Testis (tissue), 3 donors: ENCODE measurements around the gene FAXC. TPM values are rescaled to one million over a fixed set of nuclear protein-coding genes. Genes with fewer than 3 reads are reported as not detected.

Experiments
- DNase-seq: peaks from one replicate; pipeline ENCODE4 v3.0.0-alpha.2; 2019
- H3K27ac ChIP-seq, 2 donors: fragments of 200-600 bp; sonication (generic); one replicate each; pipeline ENCODE4 v1.5.1; 2019
- H3K27me3 ChIP-seq: fragments of 200-600 bp; sonication (generic); one replicate; pipeline ENCODE4 v1.5.1; 2019
- H3K36me3 ChIP-seq: fragments of 200-600 bp; sonication (generic); one replicate; pipeline ENCODE4 v1.5.1; 2017; ENCODE audit warnings: low read depth; ENCODE audit errors: missing control alignments
- H3K4me1 ChIP-seq: fragments of 200-600 bp; sonication (generic); one replicate; pipeline ENCODE4 v1.5.1; 2019
- H3K4me3 ChIP-seq, 2 donors: fragments of 200-600 bp; sonication (generic); one replicate each; pipeline ENCODE4 v1.5.1; 2017 to 2019
- H3K9me3 ChIP-seq: fragments of 200-600 bp; sonication (generic); one replicate; pipeline ENCODE4 v1.5.1; 2017
- CTCF ChIP-seq, 3 experiments: fragments of 450-650 bp in 2 of 3; fragments of 200-600 bp in 1 of 3; sonication (generic) in 1 of 3; IDR thresholded peaks; one replicate each; pipeline ENCODE4 v1.5.1; 2016 to 2019; ENCODE audit warnings: antibody characterized with exemption in 3 of 3, mild to moderate bottlenecking in 2 of 3, moderate library complexity in 1 of 3
- POLR2A ChIP-seq: fragments of 450-650 bp; IDR thresholded peaks from one replicate; pipeline ENCODE4 v1.6.1; 2017; ENCODE audit warnings: antibody characterized with exemption, mild to moderate bottlenecking, moderate library complexity
- WGBS, 2 donors: methylation state at CpG; one replicate each; pipeline ENCODE4 v1.1.5; 2018; 5-methylcytosine and 5-hydroxymethylcytosine counted together
- intact Hi-C: fragments of 100-400 bp; cut with DNase I; formaldehyde crosslinking; loops from one replicate; pipeline ENCODE4 v1.15.1; 2023; ENCODE audit warnings: low total_unique reads
- polyA plus RNA-seq: library from polyadenylated mRNA; stranded (reverse); fragments of 350-450 nt; fragmentation: Illumina TruSeq; extraction: RNeasy Lipid Tissue Mini Kit (QIAGEN cat#74804); gene quantifications from one replicate; pipeline ENCODE4 v1.2.3, GENCODE V29; 2014; ENCODE audit warnings: low read depth, low replicate concordance; ENCODE audit not compliant: insufficient read depth
- total RNA-seq, 2 donors: library from RNA; depleted of rRNA; stranded (reverse); fragments of >200 nt; gene quantifications; one replicate each; pipeline ENCODE4 v1.2.3, GENCODE V29; 2016

FAXC gene
- total and polyA plus RNA-seq, 3 donors from 2014 or later = 2.7 to 5.9 (median 5.0) TPM

GRCh38 chr6:99307295-99307907, 42.1 kb downstream of the FAXC start:
- Histone ChIP-seq H3K4me1 (no peaks in the 10 kb centered on the region), H3K4me3 (no peak overlapping the region), H3K27ac (no peak overlapping the region), H3K27me3 (no peaks in the 10 kb centered on the region), H3K9me3 (no peaks in the 10 kb centered on the region), H3K36me3 (no peaks in the 10 kb centered on the region)
- DNase-seq = no peak
- no peak for TF ChIP-seq CTCF (IDR thresholded peaks at IDR 0.05)
- no peak for TF ChIP-seq POLR2A
- 77 to 78% methylated on average over 11 of the region's 11 CpGs for WGBS, 2 donors
- intact Hi-C loops = no loop called here

DNA sequence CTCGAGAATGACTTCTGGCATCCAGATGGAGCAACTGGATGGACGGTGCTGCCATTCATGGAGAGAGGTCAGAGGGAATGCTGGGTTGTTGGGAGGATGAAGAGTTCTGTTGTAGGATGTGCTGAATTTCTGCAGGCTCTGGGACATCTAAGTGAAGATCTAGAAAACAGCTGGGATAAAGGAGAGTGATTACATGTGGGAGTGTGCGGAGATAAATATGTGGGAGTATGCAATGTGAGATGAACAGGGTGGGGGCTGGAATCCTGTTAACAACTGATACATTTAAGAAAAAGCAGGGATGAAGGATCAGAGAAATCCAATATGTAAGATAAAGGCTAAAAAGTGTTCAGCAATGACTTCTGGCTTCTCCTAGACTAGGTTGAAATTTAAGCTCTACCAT, 43.1 kb downstream of the FAXC start:
- intact Hi-C loops = no loop called here
- no peaks in the 10 kb centered on the region for H3K4me1 ChIP-seq
- no peak overlapping the region for H3K4me3 ChIP-seq
- H3K27ac ChIP-seq = no peak overlapping the region
- no peaks in the 10 kb centered on the region for H3K9me3 ChIP-seq
- H3K27me3 ChIP-seq = no peaks in the 10 kb centered on the region
- H3K36me3 ChIP-seq = no peaks in the 10 kb centered on the region
- TF ChIP-seq POLR2A = no peak
- no peak for TF ChIP-seq CTCF (IDR thresholded peaks at IDR 0.05)
- DNase-seq = no peak
- WGBS, 2 donors = 56 to 65% methylated on average over 3 of the region's 3 CpGs

DNA sequence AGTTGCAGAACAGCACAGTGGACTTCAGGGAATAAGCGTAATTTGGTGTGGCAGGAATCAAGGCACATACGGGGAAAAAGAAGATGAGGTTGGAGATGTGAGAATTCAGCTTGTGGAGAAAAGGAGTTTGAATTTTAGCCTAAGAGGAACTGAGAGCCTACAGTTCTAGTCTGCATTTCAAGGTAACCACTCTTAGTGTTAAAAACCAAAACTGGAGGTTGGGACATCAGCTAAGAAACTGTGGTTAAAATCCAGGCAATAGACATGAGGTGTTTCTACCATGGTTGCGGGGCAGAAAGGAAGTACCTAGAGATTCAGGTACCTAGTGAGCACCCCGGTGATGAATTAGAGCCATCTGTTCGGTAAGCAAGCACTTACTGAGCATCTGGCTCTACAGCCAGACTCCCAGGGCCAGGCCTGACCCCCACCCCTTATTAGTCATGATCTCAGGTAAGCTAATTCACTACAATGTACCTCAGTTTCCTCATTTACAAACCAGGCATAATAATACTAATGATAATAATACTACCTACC, 44.4 kb downstream of the FAXC start:
- 90 to 94% methylated on average over 5 of the region's 5 CpGs for WGBS, 2 donors
- TF ChIP-seq CTCF (IDR thresholded peaks at IDR 0.05) (no peak), POLR2A (no peak)
- Histone ChIP-seq H3K4me3 (no peak overlapping the region), H3K36me3 (no peaks in the 10 kb centered on the region), H3K27me3 (no peaks in the 10 kb centered on the region), H3K9me3 (no peaks in the 10 kb centered on the region), H3K4me1 (no peaks in the 10 kb centered on the region), H3K27ac (no peak overlapping the region)
- intact Hi-C loops = no loop called here
- no peak for DNase-seq

DNA sequence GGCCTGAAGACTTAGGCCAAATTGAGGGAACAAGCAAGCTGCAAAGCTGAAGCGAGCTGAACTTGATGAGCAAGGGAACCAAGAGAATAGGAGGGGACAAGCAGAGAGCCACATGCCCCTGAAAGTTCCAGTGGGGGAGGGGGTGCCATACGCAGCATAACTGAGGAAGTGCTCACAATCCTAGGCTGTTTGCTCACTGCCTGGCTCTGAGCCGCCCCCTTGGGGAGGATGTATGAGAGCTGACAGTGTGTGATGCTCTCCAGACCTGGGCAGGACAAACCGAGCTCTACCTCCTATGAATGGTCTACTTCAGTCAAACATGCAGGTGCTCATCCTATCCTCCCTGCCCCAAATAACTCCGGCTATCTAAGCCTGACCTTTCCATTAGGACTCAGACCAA, 52.1 kb downstream of the FAXC start:
- Histone ChIP-seq H3K4me3 (no peak overlapping the region), H3K27me3 (no peaks in the 10 kb centered on the region), H3K9me3 (no peaks in the 10 kb centered on the region), H3K27ac (no peak overlapping the region), H3K36me3 (no peaks in the 10 kb centered on the region), H3K4me1 (no peaks in the 10 kb centered on the region)
- intact Hi-C loops = no loop called here
- DNase-seq = no peak
- WGBS, 2 donors = 87% methylated on average over 5 of the region's 5 CpGs
- TF ChIP-seq CTCF (IDR thresholded peaks at IDR 0.05) (no peak), POLR2A (no peak)

DNA sequence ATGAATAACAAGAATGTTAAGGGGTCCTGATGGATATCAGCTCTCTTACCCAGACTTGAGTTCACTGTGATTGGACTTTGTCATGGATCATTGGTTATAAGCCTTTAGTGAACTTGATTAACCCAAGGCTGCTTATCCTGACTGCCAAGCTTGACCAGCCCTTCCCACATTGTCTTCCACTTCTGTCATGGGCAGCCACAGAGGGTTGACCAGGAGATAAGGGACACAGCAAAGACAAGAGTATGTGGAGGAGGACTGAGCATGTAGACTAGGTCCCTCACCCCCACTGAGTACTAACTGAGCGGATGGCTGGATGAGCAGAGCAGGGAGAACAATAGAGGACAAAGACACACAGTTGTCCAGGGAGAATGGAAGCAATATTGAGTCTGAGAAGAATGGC, 52.5 kb downstream of the FAXC start:
- no peaks in the 10 kb centered on the region for H3K27me3 ChIP-seq
- no peaks in the 10 kb centered on the region for H3K4me1 ChIP-seq
- DNase-seq = no peak
- intact Hi-C loops = no loop called here
- no peak overlapping the region for H3K27ac ChIP-seq
- no peak for TF ChIP-seq POLR2A
- TF ChIP-seq CTCF (IDR thresholded peaks at IDR 0.05) = no peak
- no peaks in the 10 kb centered on the region for H3K9me3 ChIP-seq
- 100% methylated on average over 1 of the region's 1 CpG for WGBS, 2 donors
- H3K4me3 ChIP-seq = no peak overlapping the region
- H3K36me3 ChIP-seq = no peaks in the 10 kb centered on the region
